Central memory CD8-positive, alpha-beta T cell (primary cell): ENCODE measurements around the gene RAX.
"Not testable (repeated sequence)": the region's sequence is repeated elsewhere in the genome, so short reads cannot be mapped to it uniquely, and the experiment has no call there.

ENCODE experiments used
- ATAC-seq: fragments of 150-1000 bp; cut with Tn5 transposase; replicated peaks from 2 replicates; pipeline ENCODE4 v1.10.0; 2022; ENCODE audit warnings: mild to moderate bottlenecking, moderate FRiP score, moderate number of reproducible peaks; ENCODE audit not compliant: poor library complexity, severe bottlenecking; ENCODE audit errors: extremely low read depth
- DNase-seq, 2 donors: peaks; one replicate each; pipeline ENCODE4 v3.0.0; 2021; ENCODE audit warnings: low spot score in 2 of 2
- H3K27ac Mint-ChIP-seq: one replicate; pipeline ENCODE4 v1.8.0; 2022; ENCODE audit warnings: low read depth, mild to moderate bottlenecking, moderate library complexity, mixed read lengths
- H3K27me3 Mint-ChIP-seq: one replicate; pipeline ENCODE4 v1.8.0; 2022; ENCODE audit warnings: mixed read lengths
- H3K36me3 Mint-ChIP-seq: one replicate; pipeline ENCODE4 v1.8.0; 2022; ENCODE audit warnings: mild to moderate bottlenecking, moderate library complexity, mixed read lengths; ENCODE audit not compliant: insufficient read depth
- H3K4me1 Mint-ChIP-seq: one replicate; pipeline ENCODE4 v1.8.0; 2022; ENCODE audit warnings: mixed read lengths
- H3K4me3 Mint-ChIP-seq: one replicate; pipeline ENCODE4 v1.8.0; 2022; ENCODE audit warnings: mild to moderate bottlenecking, moderate library complexity, mixed read lengths
- H3K9me3 Mint-ChIP-seq: one replicate; pipeline ENCODE4 v1.8.0; 2022; ENCODE audit warnings: mixed read lengths

Gene RAX

GRCh38 chr18:59263661-59264060 lies 9.6 kb downstream of the RAX start:
- Mint-ChIP-seq H3K9me3 (no peaks in the 10 kb centered on the region), H3K27me3 (peaks cover 81% of the 10 kb centered on the region), H3K4me3 (no peak overlapping the region), H3K4me1 (peaks cover 18% of the 10 kb centered on the region), H3K27ac (no peak overlapping the region), H3K36me3 (no peaks in the 10 kb centered on the region)
- ATAC-seq (no peak), DNase-seq (no peak)

- H3K36me3 Mint-ChIP-seq, ATAC-seq, H3K9me3 Mint-ChIP-seq, H3K27ac Mint-ChIP-seq, DNase-seq, H3K4me3 Mint-ChIP-seq: not testable (repeated sequence)
- peaks cover 11% of the 10 kb centered on the region for H3K4me1 Mint-ChIP-seq
- peaks cover 81% of the 10 kb centered on the region for H3K27me3 Mint-ChIP-seq
Observed at GRCh38 chr18:59262243-59262642, 11.0 kb downstream of the RAX start.

GRCh38 chr18:59261842-59262241 lies 11.4 kb downstream of the RAX start:
- not testable (repeated sequence) for ATAC-seq, DNase-seq, H3K9me3 Mint-ChIP-seq, H3K4me3 Mint-ChIP-seq, H3K27ac Mint-ChIP-seq, H3K36me3 Mint-ChIP-seq
- peaks cover 77% of the 10 kb centered on the region for H3K27me3 Mint-ChIP-seq
- peaks cover 11% of the 10 kb centered on the region for H3K4me1 Mint-ChIP-seq

GRCh38 chr18:59255491-59255890 lies 17.8 kb downstream of the RAX start:
- not testable (repeated sequence) for DNase-seq, H3K4me1 Mint-ChIP-seq, ATAC-seq, H3K36me3 Mint-ChIP-seq, H3K4me3 Mint-ChIP-seq, H3K9me3 Mint-ChIP-seq, H3K27ac Mint-ChIP-seq
- peaks cover 57% of the 10 kb centered on the region for H3K27me3 Mint-ChIP-seq

GRCh38 chr18:59249199-59249774 lies 24.0 kb downstream of the RAX start:
- DNase-seq, result no peak
- no peaks in the 10 kb centered on the region for H3K4me1 Mint-ChIP-seq
- peaks cover 64% of the 10 kb centered on the region for H3K27me3 Mint-ChIP-seq
- no peak overlapping the region for H3K4me3 Mint-ChIP-seq
- ATAC-seq, result no peak
- no peaks in the 10 kb centered on the region for H3K9me3 Mint-ChIP-seq
- no peaks in the 10 kb centered on the region for H3K36me3 Mint-ChIP-seq
- no peak overlapping the region for H3K27ac Mint-ChIP-seq

- peaks cover 52% of the 10 kb centered on the region for H3K27me3 Mint-ChIP-seq
- ATAC-seq (no peak), DNase-seq (no peak)
- no peak overlapping the region for H3K27ac Mint-ChIP-seq
- H3K9me3 Mint-ChIP-seq, result no peaks in the 10 kb centered on the region
- no peaks in the 10 kb centered on the region for H3K4me1 Mint-ChIP-seq
- H3K4me3 Mint-ChIP-seq, result no peak overlapping the region
- H3K36me3 Mint-ChIP-seq, result no peaks in the 10 kb centered on the region
Observed at GRCh38 chr18:59246796-59247195, 26.5 kb downstream of the RAX start.

GRCh38 chr18:59242906-59243305 lies 30.3 kb downstream of the RAX start:
- no peak for ATAC-seq
- peaks cover 65% of the 10 kb centered on the region for H3K27me3 Mint-ChIP-seq
- no peak for DNase-seq
- no peak overlapping the region for H3K4me3 Mint-ChIP-seq
- no peaks in the 10 kb centered on the region for H3K36me3 Mint-ChIP-seq
- peaks cover 3% of the 10 kb centered on the region for H3K9me3 Mint-ChIP-seq
- H3K4me1 Mint-ChIP-seq, result no peaks in the 10 kb centered on the region
- H3K27ac Mint-ChIP-seq, result no peak overlapping the region

- H3K36me3 Mint-ChIP-seq, result no peaks in the 10 kb centered on the region
- no peak for DNase-seq
- ATAC-seq, result no peak
- H3K4me1 Mint-ChIP-seq, result no peaks in the 10 kb centered on the region
- no peak overlapping the region for H3K27ac Mint-ChIP-seq
- H3K9me3 Mint-ChIP-seq, result peaks cover 3% of the 10 kb centered on the region
- H3K27me3 Mint-ChIP-seq, result peaks cover 67% of the 10 kb centered on the region
- no peak overlapping the region for H3K4me3 Mint-ChIP-seq
Observed at GRCh38 chr18:59239642-59240041, 33.6 kb downstream of the RAX start.

GRCh38 chr18:59238385-59238784 lies 34.9 kb downstream of the RAX start:
- no peak for DNase-seq
- Mint-ChIP-seq H3K4me3 (no peak overlapping the region), H3K4me1 (no peaks in the 10 kb centered on the region), H3K36me3 (no peaks in the 10 kb centered on the region), H3K9me3 (peaks cover 3% of the 10 kb centered on the region), H3K27me3 (peaks cover 58% of the 10 kb centered on the region), H3K27ac (no peak overlapping the region)
- no peak for ATAC-seq

- no peak for DNase-seq
- Mint-ChIP-seq H3K4me1 (no peaks in the 10 kb centered on the region), H3K36me3 (no peaks in the 10 kb centered on the region), H3K27ac (no peak overlapping the region), H3K27me3 (peaks cover 56% of the 10 kb centered on the region), H3K9me3 (no peaks in the 10 kb centered on the region), H3K4me3 (no peak overlapping the region)
- no peak for ATAC-seq
Observed at GRCh38 chr18:59233017-59233410, 40.2 kb downstream of the RAX start.

- ATAC-seq (no peak), DNase-seq (no peak)
- peaks cover 57% of the 10 kb centered on the region for H3K27me3 Mint-ChIP-seq
- H3K27ac Mint-ChIP-seq, result no peak overlapping the region
- no peaks in the 10 kb centered on the region for H3K9me3 Mint-ChIP-seq
- H3K4me1 Mint-ChIP-seq, result no peaks in the 10 kb centered on the region
- no peaks in the 10 kb centered on the region for H3K36me3 Mint-ChIP-seq
- H3K4me3 Mint-ChIP-seq, result no peak overlapping the region
Observed at GRCh38 chr18:59232309-59233016, 40.8 kb downstream of the RAX start.

- H3K27me3 Mint-ChIP-seq, result peaks cover 57% of the 10 kb centered on the region
- DNase-seq, result no peak
Observed at GRCh38 chr18:59231877-59232276, 41.4 kb downstream of the RAX start.

GRCh38 chr18:59231114-59231513 lies 42.1 kb downstream of the RAX start:
- no peaks in the 10 kb centered on the region for H3K9me3 Mint-ChIP-seq
- H3K27me3 Mint-ChIP-seq, result peaks cover 56% of the 10 kb centered on the region

More at GRCh38 chr18:59231877-59232276, 41.4 kb downstream of the RAX start:
- Mint-ChIP-seq H3K27ac (no peak overlapping the region), H3K9me3 (no peaks in the 10 kb centered on the region), H3K4me1 (no peaks in the 10 kb centered on the region), H3K4me3 (no peak overlapping the region), H3K36me3 (no peaks in the 10 kb centered on the region)
- no peak for ATAC-seq

More at GRCh38 chr18:59231114-59231513, 42.1 kb downstream of the RAX start:
- no peak for ATAC-seq
- Mint-ChIP-seq H3K27ac (no peak overlapping the region), H3K4me1 (no peaks in the 10 kb centered on the region), H3K4me3 (no peak overlapping the region), H3K36me3 (no peaks in the 10 kb centered on the region)
- DNase-seq, result no peak
